ES-I3 (cell line): ENCODE results near the gene HJURP.

ENCODE experiments used
- H3K36me3 ChIP-seq: 2 replicates; pipeline ENCODE4 v1.6.1; 2013; ENCODE audit warnings: mild to moderate bottlenecking, low read length, control low read depth, moderate library complexity; ENCODE audit not compliant: insufficient read depth
- H3K4me1 ChIP-seq: 2 replicates; pipeline ENCODE4 v1.6.1; 2013; ENCODE audit warnings: mild to moderate bottlenecking, control low read depth, low read length; ENCODE audit not compliant: insufficient read depth
- H3K9ac ChIP-seq: 2 replicates; pipeline ENCODE4 v1.6.1; 2013; ENCODE audit warnings: low read depth, mild to moderate bottlenecking, low read length, moderate library complexity
- H3K9me3 ChIP-seq: 2 replicates; pipeline ENCODE4 v1.6.1; 2013; ENCODE audit warnings: mild to moderate bottlenecking, low read length, moderate library complexity; ENCODE audit not compliant: control insufficient read depth, insufficient read depth

HJURP gene

DNA sequence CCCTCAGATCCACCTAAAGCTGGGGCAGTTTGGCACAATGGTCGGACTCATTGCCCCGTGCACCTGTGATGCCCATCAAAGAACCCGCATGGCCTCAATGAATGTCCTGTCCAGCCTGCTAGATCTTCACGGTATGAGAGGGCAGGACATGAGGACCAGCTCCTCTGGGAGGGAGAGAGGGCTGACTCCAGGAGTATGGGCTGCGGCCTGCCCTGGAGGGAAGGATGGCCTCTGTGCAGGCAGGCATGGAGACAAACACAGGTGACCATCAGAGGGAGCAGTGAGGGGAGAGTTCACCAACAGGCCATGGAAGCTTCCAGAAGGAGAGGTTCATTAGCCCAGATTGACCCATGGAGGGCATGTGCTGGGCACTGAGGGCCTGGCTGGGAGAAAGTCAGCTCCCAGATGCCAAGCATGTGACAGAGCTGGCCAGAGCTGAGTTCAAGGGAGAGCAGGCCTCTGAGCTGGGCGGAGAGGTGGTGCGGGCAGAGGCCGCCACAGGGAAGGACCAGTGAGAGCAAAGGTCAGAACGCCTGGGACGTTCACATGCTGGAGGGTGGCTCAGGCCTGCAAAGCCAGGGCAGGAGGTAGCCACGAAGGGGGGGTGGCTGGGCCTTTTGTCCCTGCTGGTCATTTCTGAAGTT lies 36.2 kb downstream of the HJURP start:
- Histone ChIP-seq H3K4me1 (no peaks in the 10 kb centered on the region), H3K9ac (no peak overlapping the region), H3K9me3 (no peaks in the 10 kb centered on the region)

DNA sequence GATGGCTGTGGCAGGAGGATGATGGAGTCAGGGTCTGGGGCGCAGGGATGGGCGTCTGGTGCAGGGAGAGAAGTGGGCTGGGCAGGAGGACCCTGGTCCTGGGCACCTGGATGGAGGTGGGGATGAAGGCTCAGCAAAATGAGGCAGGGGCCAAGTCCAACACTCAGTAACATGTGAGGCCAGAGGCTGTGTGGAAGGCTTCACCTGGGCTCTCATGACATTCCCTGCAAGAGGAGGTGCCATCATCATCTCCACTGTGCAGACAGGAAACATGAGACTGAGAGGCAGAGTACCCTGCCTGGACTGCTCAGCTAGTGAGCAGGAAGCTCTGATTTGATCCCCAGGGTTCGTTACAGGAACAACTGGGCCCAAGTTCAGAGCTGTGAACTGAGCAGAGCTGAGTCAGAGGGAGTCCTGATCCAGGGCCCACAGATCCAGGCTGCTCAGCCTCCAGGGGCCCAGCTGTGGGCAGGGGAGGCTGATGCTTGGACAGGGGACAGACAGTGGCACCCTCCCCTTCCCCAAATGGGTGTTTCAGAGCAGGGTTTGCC lies 36.9 kb downstream of the HJURP start:
- Histone ChIP-seq H3K36me3 (no peaks in the 10 kb centered on the region), H3K9ac (no peak overlapping the region)

More for the DNA sequence above, 36.2 kb downstream of the HJURP start:
- no peaks in the 10 kb centered on the region for H3K36me3 ChIP-seq

DNA sequence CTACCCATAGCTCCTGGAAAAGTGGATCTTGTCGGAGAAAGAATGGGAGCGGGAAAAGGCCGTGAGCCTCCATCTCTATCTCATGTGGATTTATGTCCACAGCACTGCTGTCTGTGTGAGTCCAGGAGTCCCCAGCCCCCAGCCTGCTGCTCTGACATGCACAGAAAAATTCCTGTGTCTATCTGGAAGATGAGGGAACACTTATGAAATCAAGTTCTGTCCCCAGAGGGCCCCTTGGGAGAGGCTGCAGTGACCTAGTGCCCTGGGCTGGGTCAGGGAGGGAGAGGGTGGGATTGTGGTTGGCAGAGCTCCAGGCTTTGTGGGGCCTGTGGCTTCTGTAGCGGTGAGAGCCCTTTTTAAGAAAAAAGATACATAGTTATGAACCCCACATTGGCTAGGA lies 37.6 kb downstream of the HJURP start:
- Histone ChIP-seq H3K36me3 (no peaks in the 10 kb centered on the region), H3K9ac (no peak overlapping the region), H3K4me1 (no peaks in the 10 kb centered on the region), H3K9me3 (no peaks in the 10 kb centered on the region)

More for the DNA sequence above, 36.9 kb downstream of the HJURP start:
- Histone ChIP-seq H3K9me3 (no peaks in the 10 kb centered on the region), H3K4me1 (no peaks in the 10 kb centered on the region)

DNA sequence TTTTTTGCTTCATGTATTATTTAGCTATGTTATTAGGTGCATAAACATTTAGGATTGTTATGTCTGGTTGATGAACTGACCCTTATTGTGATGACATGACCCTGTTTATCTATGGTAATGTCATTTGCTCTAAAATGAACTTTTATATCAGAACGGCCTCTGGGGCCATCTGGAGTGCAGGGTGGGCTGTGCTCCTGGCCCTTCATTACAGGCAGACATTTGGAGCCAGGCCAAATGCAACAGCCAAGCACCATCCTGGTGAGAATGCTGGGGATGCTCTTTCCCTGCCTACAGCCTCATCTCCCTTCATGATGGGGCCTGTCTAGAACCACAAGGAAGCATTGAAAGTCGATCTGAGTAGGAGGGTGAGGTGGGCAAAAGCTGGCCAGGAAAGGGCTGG lies 38.0 kb downstream of the HJURP start:
- Histone ChIP-seq H3K9ac (no peak overlapping the region), H3K9me3 (no peaks in the 10 kb centered on the region), H3K4me1 (no peaks in the 10 kb centered on the region), H3K36me3 (no peaks in the 10 kb centered on the region)

DNA sequence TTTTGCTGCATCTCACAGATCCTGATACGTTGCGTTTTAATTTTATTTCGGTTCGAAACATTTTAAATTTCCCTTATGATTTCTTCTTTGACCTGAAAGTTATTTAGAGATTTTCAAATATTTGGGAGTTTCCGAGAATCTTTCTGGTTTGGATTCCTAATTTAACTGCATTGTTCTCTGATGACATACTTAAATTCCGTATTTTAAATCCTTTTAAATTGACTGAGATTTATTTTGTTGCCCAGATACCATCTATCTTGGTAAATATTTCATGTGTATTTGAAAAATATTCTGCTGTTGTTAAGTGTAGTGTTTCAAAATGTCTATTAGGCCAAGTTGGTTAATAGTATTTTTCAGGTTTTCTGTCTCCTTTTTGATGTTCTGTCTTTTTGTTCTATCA lies 38.5 kb downstream of the HJURP start:
- Histone ChIP-seq H3K9me3 (no peaks in the 10 kb centered on the region), H3K36me3 (no peaks in the 10 kb centered on the region), H3K9ac (no peak overlapping the region), H3K4me1 (no peaks in the 10 kb centered on the region)

DNA sequence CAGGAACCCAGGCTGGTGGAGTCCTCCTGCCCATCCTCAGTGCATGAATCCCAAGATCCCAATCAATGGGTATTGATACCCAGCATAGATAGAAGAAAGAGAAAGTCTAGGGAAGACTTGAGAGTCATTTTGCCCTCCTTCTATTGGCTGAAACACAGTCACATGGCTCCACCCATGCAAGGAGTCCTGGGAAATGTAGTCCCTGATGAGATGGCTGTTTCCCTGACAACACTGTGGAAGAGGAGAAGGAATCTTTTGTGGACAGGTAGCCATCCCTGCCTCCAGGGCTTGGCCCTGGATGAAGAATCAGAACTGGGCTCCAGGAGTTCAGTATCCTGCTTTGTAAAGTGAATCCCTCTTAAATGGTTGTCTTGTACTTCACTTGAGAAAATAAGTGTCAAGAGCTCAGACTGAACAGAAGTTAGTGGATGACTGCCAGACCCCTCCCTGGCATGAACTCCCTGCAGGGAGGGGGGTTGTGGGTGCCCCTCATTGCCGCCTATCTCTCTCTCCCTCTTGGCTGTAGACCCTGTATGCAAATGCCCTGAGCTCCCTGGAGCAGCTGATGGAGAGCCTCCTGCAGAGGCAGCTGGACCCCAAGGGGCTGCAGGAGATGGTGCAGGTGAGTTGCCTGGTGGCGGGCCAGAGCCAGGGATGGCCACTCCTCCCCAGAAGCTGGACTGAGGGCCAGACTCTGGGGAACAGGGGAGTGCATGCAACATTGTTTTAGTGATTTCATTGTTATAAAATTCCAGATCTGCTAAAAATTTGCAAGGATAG lies 40.1 kb downstream of the HJURP start:
- Histone ChIP-seq H3K4me1 (no peaks in the 10 kb centered on the region), H3K9me3 (no peaks in the 10 kb centered on the region), H3K36me3 (no peaks in the 10 kb centered on the region), H3K9ac (no peak overlapping the region)

DNA sequence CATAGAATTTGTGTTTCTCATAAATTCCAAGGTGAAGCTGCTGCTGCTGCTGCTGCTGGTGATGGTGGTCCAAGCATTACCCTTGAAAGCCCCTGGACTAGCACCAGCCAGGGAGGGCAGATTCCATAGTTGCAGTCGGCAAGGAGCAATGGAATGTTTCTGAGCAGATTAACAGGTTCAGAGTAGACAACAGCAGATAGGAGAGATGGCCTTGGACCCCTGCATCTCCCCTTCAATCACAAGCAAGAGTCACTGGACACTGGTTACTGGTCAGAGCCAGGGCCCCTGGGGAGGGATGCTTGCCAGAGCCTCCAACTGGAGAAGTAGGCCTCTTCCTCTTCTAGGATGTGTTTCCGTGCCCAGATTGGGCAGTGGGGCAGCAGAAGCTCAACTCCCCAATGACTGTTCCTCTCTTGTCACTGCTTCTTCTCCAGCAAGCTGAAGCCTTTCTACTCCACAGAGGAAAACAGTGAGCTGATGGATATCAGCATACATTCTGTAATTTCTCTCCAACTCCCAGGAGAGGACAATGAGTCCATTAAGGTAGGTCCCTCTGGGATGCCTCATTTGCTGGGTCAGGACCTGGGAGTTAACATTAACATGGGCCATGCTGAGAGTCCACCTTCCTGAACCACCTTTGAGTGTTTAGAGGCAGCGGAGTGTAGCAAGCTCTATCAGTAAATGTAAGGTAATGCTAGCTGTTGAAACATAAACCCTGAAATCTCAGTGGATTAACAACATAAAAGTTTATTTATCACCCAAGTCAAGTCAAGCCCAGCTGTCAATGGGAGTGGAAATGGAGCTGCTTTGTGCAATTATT lies 40.9 kb downstream of the HJURP start:
- Histone ChIP-seq H3K9ac (no peak overlapping the region), H3K36me3 (no peaks in the 10 kb centered on the region), H3K4me1 (no peaks in the 10 kb centered on the region)

DNA sequence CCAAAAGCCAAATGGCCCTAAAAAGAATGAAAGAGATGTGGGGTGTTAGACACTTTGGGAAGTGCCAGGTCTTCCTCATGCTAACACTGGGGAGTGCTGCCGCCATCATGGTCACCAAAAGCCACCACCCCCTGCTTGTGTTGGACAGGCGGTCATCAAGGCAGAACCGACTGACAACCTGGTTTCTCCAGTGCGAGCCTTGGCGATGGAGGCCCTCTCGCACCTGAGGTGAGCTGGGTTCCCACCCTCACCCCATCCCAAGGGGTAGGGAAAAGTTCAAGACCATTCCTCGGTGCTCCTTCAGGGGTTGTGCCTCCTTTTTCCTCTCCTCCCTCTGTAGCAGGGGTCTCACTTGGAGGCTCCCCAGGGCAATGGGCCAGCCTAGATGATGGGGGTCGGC lies 42.6 kb downstream of the HJURP start:
- H3K9me3 ChIP-seq, result no peaks in the 10 kb centered on the region; the same call in 1 of the 2 replicates
- no peak overlapping the region for H3K9ac ChIP-seq
- no peaks in the 10 kb centered on the region for H3K4me1 ChIP-seq
- H3K36me3 ChIP-seq, result no peaks in the 10 kb centered on the region

More for the DNA sequence above, 40.9 kb downstream of the HJURP start:
- no peaks in the 10 kb centered on the region for H3K9me3 ChIP-seq

DNA sequence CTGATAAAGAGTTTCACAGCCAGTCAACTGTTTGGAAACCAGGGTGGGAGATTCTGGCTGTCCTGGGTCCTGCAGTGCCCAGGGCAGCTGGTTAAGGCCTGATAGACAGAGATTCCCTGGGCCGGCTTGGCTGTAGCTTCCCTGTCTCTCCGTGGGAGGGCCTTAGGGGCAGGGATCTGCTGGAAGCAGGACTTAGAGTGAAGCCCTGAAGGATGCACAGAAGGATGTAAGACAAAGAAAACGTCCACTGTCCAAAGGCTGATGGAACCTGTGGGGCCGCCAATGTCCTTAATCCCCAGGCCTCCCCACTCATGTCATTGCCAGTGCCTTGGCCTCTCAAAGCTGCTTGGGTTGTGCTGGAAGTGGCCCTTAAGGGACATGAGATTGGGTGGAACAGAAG lies 43.2 kb downstream of the HJURP start:
- Histone ChIP-seq H3K4me1 (no peaks in the 10 kb centered on the region), H3K36me3 (no peaks in the 10 kb centered on the region), H3K9me3 (no peaks in the 10 kb centered on the region; the same call in 1 of the 2 replicates), H3K9ac (no peak overlapping the region)

DNA sequence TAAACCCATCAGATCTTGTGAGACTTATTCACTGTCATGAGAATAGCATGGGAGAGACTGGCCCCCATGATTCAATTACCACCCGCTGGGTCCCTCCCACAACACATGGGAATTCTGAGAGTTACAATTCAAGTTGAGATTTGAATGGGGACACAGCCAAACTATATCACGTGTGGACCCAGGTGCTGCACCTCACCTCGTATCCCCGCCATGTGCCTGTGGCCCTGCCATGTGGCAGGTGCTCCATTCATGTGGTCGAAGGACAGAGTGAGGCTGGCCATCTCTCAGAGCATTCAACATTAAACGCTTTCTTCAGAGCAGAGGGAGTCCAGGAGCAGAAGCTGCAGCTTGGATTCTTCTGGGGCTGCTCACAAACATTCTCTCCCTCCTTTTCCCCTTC lies 44.0 kb downstream of the HJURP start:
- no peaks in the 10 kb centered on the region; the same call in 1 of the 2 replicates for H3K9me3 ChIP-seq
- H3K36me3 ChIP-seq, result no peaks in the 10 kb centered on the region
- H3K9ac ChIP-seq, result no peak overlapping the region
- H3K4me1 ChIP-seq, result no peaks in the 10 kb centered on the region

DNA sequence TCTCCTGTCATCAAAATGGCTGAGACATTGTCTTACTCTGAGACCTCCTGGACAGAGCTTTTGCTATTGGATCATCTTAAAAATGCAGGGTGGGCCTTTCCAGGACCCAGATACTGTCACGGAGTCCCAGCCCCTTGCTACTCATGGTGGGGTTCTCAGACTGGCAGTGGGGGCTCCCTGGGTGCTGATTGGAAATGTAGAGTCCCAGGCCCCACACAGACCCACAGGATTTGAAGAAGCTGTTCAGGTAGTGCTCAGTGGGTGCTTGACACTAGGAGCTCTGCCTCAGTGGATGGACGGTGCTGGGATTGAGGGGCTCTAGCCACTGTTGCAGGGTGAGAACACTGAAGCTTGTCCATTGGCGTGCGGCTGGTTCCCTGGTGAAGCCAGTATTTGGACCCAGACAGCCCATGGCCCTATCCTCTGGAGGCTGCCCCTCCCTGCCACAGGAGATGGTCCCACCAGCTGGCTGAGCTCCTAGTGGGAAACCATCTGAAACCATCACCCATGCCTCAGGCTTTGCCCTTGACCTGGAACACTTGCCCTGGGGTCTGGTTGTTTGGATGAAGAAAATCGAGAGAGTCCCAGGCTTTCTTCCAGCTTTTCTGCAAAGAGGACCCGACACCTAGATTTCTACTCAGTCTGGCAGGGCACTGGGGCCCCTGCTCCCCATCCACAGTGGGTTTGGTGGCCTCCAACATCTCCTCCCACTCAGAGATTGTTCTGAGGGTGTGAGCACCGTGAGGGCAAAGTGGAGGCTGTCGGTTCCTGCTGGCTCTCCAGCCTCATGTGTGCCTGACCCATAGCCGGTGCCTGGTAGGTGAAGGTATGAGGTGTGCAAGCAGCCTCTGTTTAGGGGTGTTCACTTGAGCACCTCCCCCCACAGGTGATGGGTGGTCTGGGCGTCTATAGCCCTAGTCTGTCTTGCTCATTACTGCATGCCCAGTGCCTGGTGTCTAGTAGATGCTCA lies 46.1 kb downstream of the HJURP start:
- H3K9me3 ChIP-seq, result no peaks in the 10 kb centered on the region; the same call in 1 of the 2 replicates
- H3K9ac ChIP-seq, result no peak overlapping the region
- no peaks in the 10 kb centered on the region for H3K36me3 ChIP-seq
- H3K4me1 ChIP-seq, result no peaks in the 10 kb centered on the region

DNA sequence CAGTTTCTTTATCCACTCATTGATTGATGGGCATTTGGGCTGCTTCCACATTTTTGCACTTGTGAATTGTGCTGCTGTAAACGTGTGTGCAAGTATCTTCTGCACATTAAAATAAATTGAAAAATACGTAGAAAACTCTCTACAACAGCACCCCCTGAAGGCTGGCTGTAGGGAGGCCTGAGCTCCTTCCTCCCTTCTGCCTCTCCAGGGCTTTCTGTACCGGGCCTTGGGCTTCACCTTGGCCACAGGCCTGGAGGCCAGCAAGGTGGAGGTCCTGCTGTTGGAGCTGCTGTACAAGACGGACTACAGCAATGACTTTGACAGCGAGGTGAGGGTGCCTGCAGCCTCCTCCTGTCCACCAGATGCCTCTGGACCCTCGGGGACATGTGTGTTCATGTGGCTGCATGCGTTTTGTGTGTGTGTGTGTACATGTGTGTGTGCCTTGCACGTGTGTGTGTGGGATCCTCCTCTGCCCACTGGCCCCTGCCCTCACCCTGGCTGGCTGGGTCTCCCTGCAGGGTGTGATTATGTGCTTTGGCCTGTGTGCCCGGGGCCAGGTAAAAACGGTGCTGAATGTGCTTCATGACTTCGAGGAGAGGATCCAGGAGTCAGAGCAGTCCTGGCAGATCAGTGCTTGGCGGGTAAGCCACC lies 47.0 kb downstream of the HJURP start:
- no peak overlapping the region for H3K9ac ChIP-seq
- no peaks in the 10 kb centered on the region for H3K36me3 ChIP-seq
- H3K9me3 ChIP-seq, result no peaks in the 10 kb centered on the region; the same call in 1 of the 2 replicates
- no peaks in the 10 kb centered on the region for H3K4me1 ChIP-seq

DNA sequence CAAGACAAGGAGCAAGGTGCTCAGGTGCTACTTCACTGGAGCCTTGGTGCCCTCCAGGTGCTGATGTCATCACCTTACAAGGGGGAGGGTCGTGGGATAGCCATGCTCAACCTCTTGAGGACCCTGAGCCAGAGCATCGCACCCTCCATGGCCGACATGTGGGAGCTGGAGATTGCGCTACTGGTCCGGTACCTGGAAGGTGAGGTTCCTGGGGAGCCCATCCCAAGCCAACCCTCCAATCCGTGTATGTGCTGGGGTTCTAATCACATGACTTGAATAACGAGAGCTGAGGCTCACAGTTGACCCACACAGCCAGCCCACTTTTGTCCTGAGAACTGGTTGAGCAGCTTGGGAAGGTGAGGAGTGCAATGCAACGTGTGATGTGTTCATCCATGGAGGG lies 50.3 kb downstream of the HJURP start:
- H3K9ac ChIP-seq, result no peak overlapping the region
- no peaks in the 10 kb centered on the region for H3K4me1 ChIP-seq
- H3K9me3 ChIP-seq, result no peaks in the 10 kb centered on the region; the same call in 1 of the 2 replicates
- H3K36me3 ChIP-seq, result no peaks in the 10 kb centered on the region
